Lower leg skin (tissue), 4 donors: ENCODE measurements around the gene GNAZ. TPM values are rescaled to one million over a fixed set of nuclear protein-coding genes. Genes with fewer than 3 reads are reported as not detected.
"Not testable (repeated sequence)": the region's sequence is repeated elsewhere in the genome, so short reads cannot be mapped to it uniquely, and the experiment has no call there.

Experiments
- DNase-seq, 2 donors: peaks; one replicate each; pipeline ENCODE4 v3.0.0-alpha.2; 2019; ENCODE audit warnings: low spot score in 2 of 2
- H3K4me3 ChIP-seq: fragments of 200-600 bp; sonication (generic); 2 replicates; pipeline ENCODE4 v1.5.1; 2017; ENCODE audit warnings: mild to moderate bottlenecking, low read depth; ENCODE audit not compliant: poor library complexity, severe bottlenecking
- CTCF ChIP-seq, 3 donors: fragments of 450-650 bp; IDR thresholded peaks; one replicate each; pipeline ENCODE4 v1.5.1; 2016; ENCODE audit warnings: antibody characterized with exemption in 3 of 3, mild to moderate bottlenecking in 3 of 3, moderate library complexity in 2 of 3
- POLR2A ChIP-seq, 2 donors: fragments of 450-650 bp; IDR thresholded peaks; one replicate each; pipeline ENCODE4 v1.6.1; 2016 to 2017; ENCODE audit warnings: antibody characterized with exemption in 2 of 2, mild to moderate bottlenecking in 1 of 2, moderate library complexity in 1 of 2
- WGBS, 2 donors: methylation state at CpG; one replicate each; pipeline ENCODE4 v1.1.5; 2018; 5-methylcytosine and 5-hydroxymethylcytosine counted together
- intact Hi-C: fragments of 100-400 bp; cut with DNase I; formaldehyde crosslinking; loops from one replicate; pipeline ENCODE4 v1.15.0; 2023; ENCODE audit warnings: low total_unique reads
- total RNA-seq, 4 donors: library from RNA; depleted of rRNA; stranded (reverse); fragments of >200 nt; gene quantifications; one replicate each; pipeline ENCODE4 v1.1.0, GENCODE V29; 2016

GNAZ gene
- total RNA-seq, 4 donors from 2014 or later = 1.5 to 3.6 (median 2.0) TPM

- intact Hi-C loops = no loop called here
- 80 to 83% methylated on average over 1 of the region's 1 CpG for WGBS, 2 donors
- H3K4me3 ChIP-seq = no peak overlapping the region
- DNase-seq = no peak
- TF ChIP-seq CTCF (IDR thresholded peaks at IDR 0.05) (no peak), POLR2A (IDR thresholded peaks at IDR 0.05) (no peak)
Measured at GRCh38 chr22:23038902-23039301, 31.4 kb upstream of the GNAZ start.

GRCh38 chr22:23042179-23042578, 28.1 kb upstream of the GNAZ start:
- H3K4me3 ChIP-seq = no peak overlapping the region
- no peak for DNase-seq
- TF ChIP-seq CTCF (IDR thresholded peaks at IDR 0.05) = no peak
- TF ChIP-seq POLR2A (IDR thresholded peaks at IDR 0.05) = no peak
- intact Hi-C loops = no loop called here
- WGBS, 2 donors = 83 to 84% methylated on average over 3 of the region's 3 CpGs

- intact Hi-C loops = no loop called here
- TF ChIP-seq POLR2A (IDR thresholded peaks at IDR 0.05) (no peak), CTCF (IDR thresholded peaks at IDR 0.05) (no peak)
- no peak overlapping the region for H3K4me3 ChIP-seq
- no peak for DNase-seq
- WGBS, 2 donors = 35 to 43% methylated on average over 1 of the region's 1 CpG
Measured at GRCh38 chr22:23044570-23044969, 25.7 kb upstream of the GNAZ start.

GRCh38 chr22:23045461-23045860, 24.9 kb upstream of the GNAZ start:
- no peak for TF ChIP-seq POLR2A (IDR thresholded peaks at IDR 0.05)
- TF ChIP-seq CTCF (IDR thresholded peaks at IDR 0.05) = no peak
- 40 to 43% methylated on average over 2 of the region's 2 CpGs for WGBS, 2 donors
- DNase-seq = no peak
- intact Hi-C loops = no loop called here
- H3K4me3 ChIP-seq = no peak overlapping the region

- intact Hi-C loops = no loop called here
- DNase-seq = no peak
- no peak for TF ChIP-seq POLR2A (IDR thresholded peaks at IDR 0.05)
- no peak for TF ChIP-seq CTCF (IDR thresholded peaks at IDR 0.05)
- WGBS, 2 donors = 91 to 93% methylated on average over 8 of the region's 8 CpGs
- no peak overlapping the region for H3K4me3 ChIP-seq
Measured at GRCh38 chr22:23047265-23047664, 23.1 kb upstream of the GNAZ start.

- no peak for DNase-seq
- intact Hi-C loops = no loop called here
- TF ChIP-seq POLR2A (IDR thresholded peaks at IDR 0.05) (no peak), CTCF (IDR thresholded peaks at IDR 0.05) (no peak)
- H3K4me3 ChIP-seq = no peak overlapping the region
- 87 to 89% methylated on average over 6 of the region's 6 CpGs for WGBS, 2 donors
Measured at GRCh38 chr22:23047742-23048141, 22.6 kb upstream of the GNAZ start.

GRCh38 chr22:23050546-23050945, 19.8 kb upstream of the GNAZ start:
- H3K4me3 ChIP-seq, intact Hi-C loops, DNase-seq: not testable (repeated sequence)
- 72 to 90% methylated on average over 1 of the region's 1 CpG for WGBS, 2 donors
